Mesendoderm (in vitro differentiated cells): Measurements from ENCODE around the gene SORCS2.

Source experiments
- DNase-seq: peaks from one replicate; pipeline ENCODE4 v3.0.0; 2013
- H2AK5ac ChIP-seq: 2 replicates; pipeline ENCODE4 v1.6.1; 2013; ENCODE audit warnings: low read length, inconsistent platforms
- H2BK120ac ChIP-seq: 2 replicates; pipeline ENCODE4 v1.6.1; 2013; ENCODE audit warnings: low read depth, mild to moderate bottlenecking, low read length, moderate library complexity, mixed read lengths
- H2BK15ac ChIP-seq: replicated peaks from 2 replicates; pipeline ENCODE4 v1.6.1; 2013; ENCODE audit warnings: low read depth, mild to moderate bottlenecking, moderate library complexity
- H2BK5ac ChIP-seq: 2 replicates; pipeline ENCODE4 v1.6.1; 2013; ENCODE audit warnings: low read length, inconsistent platforms
- H3K18ac ChIP-seq: 2 replicates; pipeline ENCODE4 v1.6.1; 2013; ENCODE audit warnings: mild to moderate bottlenecking, low read length, mixed read lengths
- H3K23ac ChIP-seq: one replicate; pipeline ENCODE4 v1.6.1; 2013; ENCODE audit warnings: low read length
- H3K27ac ChIP-seq: 2 replicates; pipeline ENCODE4 v1.5.1; 2013; ENCODE audit warnings: low read depth, mild to moderate bottlenecking, inconsistent platforms, low read length, moderate library complexity
- H3K27me3 ChIP-seq: 2 replicates; pipeline ENCODE4 v1.6.1; 2013; ENCODE audit warnings: low read length, control low read depth, mild to moderate bottlenecking, inconsistent platforms; ENCODE audit not compliant: insufficient read depth, poor library complexity
- H3K36me3 ChIP-seq: 2 replicates; pipeline ENCODE4 v1.6.1; 2013; ENCODE audit warnings: low read length, inconsistent platforms; ENCODE audit not compliant: control insufficient read depth, insufficient read depth
- H3K4ac ChIP-seq: one replicate; pipeline ENCODE4 v1.6.1; 2013; ENCODE audit warnings: low read depth, mild to moderate bottlenecking, low read length, moderate library complexity
- H3K4me1 ChIP-seq: 2 replicates; pipeline ENCODE4 v1.6.1; 2013; ENCODE audit warnings: low read depth, low read length, inconsistent platforms; ENCODE audit not compliant: control insufficient read depth
- H3K4me2 ChIP-seq: 2 replicates; pipeline ENCODE4 v1.6.1; 2013; ENCODE audit warnings: low read length
- H3K4me3 ChIP-seq: 2 replicates; pipeline ENCODE4 v1.5.1; 2013; ENCODE audit warnings: mild to moderate bottlenecking, low read length
- H3K56ac ChIP-seq: one replicate; pipeline ENCODE4 v1.6.1; 2013; ENCODE audit warnings: low read length
- H3K79me1 ChIP-seq: 2 replicates; pipeline ENCODE4 v1.6.1; 2013; ENCODE audit warnings: low read length, inconsistent platforms
- H3K79me2 ChIP-seq: 2 replicates; pipeline ENCODE4 v1.6.1; 2013; ENCODE audit warnings: mild to moderate bottlenecking, low read length; ENCODE audit not compliant: control insufficient read depth, insufficient read depth
- H3K9ac ChIP-seq: 2 replicates; pipeline ENCODE4 v1.6.1; 2013; ENCODE audit warnings: low read length, inconsistent platforms
- H4K5ac ChIP-seq: one replicate; pipeline ENCODE4 v1.6.1; 2013; ENCODE audit warnings: low read length
- H4K8ac ChIP-seq: one replicate; pipeline ENCODE4 v1.6.1; 2013; ENCODE audit warnings: low read depth, mild to moderate bottlenecking, control low read depth, low read length, moderate library complexity
- WGBS: extraction: QIAGEN DNeasy Blood & Tissue Kit; methylation state at CpG from one replicate; pipeline ENCODE4 v1.1.7; 2013; ENCODE audit warnings: low lambda C conversion rate, missing lambda C conversion rate; ENCODE audit not compliant: insufficient coverage; ENCODE audit errors: extremely low coverage; 5-methylcytosine and 5-hydroxymethylcytosine counted together

SORCS2 gene

DNA sequence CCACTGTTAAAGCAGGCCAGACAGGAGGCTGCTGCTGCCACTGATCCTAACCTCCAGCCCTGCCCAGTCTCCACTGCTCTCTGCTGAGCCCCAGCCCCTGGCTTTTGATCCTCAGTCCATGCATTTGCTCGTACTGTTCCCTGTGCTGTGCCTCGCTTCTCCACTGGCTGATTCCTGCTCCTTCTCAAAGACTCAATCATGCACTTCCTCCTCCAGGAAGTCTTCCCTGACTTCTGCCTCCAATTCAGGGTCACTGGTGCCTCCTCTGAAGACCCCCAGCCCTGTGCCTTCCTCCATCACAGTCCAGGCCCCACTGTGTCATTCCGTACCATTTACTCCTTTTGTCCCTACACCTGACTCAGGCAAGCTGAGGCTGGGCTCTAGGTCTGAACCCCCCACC is 473.0 kb downstream of the SORCS2 start:
- Histone ChIP-seq H3K79me1 (no peaks in the 10 kb centered on the region), H3K27ac (no peak overlapping the region), H2BK15ac (no peak overlapping the region), H3K56ac (no peak overlapping the region), H4K5ac (no peak overlapping the region), H3K4ac (no peak overlapping the region), H3K4me1 (no peaks in the 10 kb centered on the region), H3K4me3 (no peak overlapping the region), H2BK5ac (no peak overlapping the region), H3K79me2 (no peaks in the 10 kb centered on the region), H3K18ac (no peak overlapping the region), H3K9ac (no peak overlapping the region), H2BK120ac (no peak overlapping the region), H3K23ac (no peak overlapping the region), H2AK5ac (no peak overlapping the region), H3K27me3 (no peaks in the 10 kb centered on the region), H3K36me3 (no peaks in the 10 kb centered on the region), H3K4me2 (no peak overlapping the region), H4K8ac (no peak overlapping the region)
- WGBS: no CpG with 5 or more reads among the region's 3 CpGs
- no peak for DNase-seq

DNA sequence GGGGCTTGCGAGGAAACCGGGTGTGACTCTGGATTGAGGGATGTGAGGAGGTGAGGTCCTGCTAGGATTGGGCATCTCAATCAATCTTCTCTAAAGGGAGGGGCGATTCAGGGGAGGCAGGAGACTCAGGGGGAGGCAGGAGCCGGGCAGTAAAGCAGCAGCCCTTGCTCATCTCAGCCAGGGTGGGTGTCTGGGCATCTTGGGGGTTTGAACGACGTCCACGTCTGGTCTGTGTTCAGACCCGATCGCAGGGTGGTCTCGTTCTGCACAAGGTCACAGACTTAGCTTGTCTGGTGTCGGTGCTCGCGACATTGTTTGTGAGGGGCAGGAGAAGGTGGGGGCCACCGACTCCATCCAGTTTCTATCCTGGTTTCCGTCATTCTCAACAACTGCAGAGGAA is 473.7 kb downstream of the SORCS2 start:
- DNase-seq: no peak
- no CpG with 5 or more reads among the region's 15 CpGs for WGBS
- no peak overlapping the region for H3K4me3 ChIP-seq
- no peaks in the 10 kb centered on the region for H3K79me1 ChIP-seq
- H3K4me1 ChIP-seq: no peaks in the 10 kb centered on the region
- no peak overlapping the region for H3K4me2 ChIP-seq
- no peak overlapping the region for H4K5ac ChIP-seq
- H3K27ac ChIP-seq: no peak overlapping the region
- no peak overlapping the region for H3K9ac ChIP-seq
- no peak overlapping the region for H2BK15ac ChIP-seq
- H3K23ac ChIP-seq: no peak overlapping the region
- H3K36me3 ChIP-seq: no peaks in the 10 kb centered on the region
- no peak overlapping the region for H2AK5ac ChIP-seq
- no peak overlapping the region for H2BK120ac ChIP-seq
- H3K27me3 ChIP-seq: no peaks in the 10 kb centered on the region
- no peak overlapping the region for H3K4ac ChIP-seq
- H3K18ac ChIP-seq: no peak overlapping the region
- no peak overlapping the region for H2BK5ac ChIP-seq
- H4K8ac ChIP-seq: no peak overlapping the region
- H3K79me2 ChIP-seq: no peaks in the 10 kb centered on the region
- H3K56ac ChIP-seq: no peak overlapping the region

DNA sequence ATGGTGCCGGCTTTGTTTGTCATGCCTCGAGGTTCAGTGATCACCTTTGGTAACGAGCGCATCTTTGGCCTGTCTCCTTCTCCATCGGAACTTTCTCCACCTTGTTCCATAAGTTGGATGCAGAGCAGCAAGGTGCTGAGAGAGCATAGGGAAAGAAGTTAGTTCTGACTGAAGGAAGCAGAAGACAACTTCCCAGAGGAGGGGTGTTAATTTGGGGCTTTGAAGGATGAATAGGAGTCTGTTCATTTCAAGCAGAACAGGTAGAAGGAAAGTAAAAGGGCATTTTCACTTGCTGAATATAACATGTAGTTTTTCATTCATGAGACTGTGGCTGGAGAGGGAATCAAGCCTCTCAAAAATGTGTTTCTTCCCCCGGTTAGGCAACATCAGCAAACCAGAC is 474.4 kb downstream of the SORCS2 start:
- H2BK5ac ChIP-seq: no peak overlapping the region
- H4K8ac ChIP-seq: no peak overlapping the region
- no peaks in the 10 kb centered on the region for H3K36me3 ChIP-seq
- no peaks in the 10 kb centered on the region for H3K4me1 ChIP-seq
- H2BK120ac ChIP-seq: no peak overlapping the region
- H3K27ac ChIP-seq: no peak overlapping the region
- WGBS: no CpG with 5 or more reads among the region's 6 CpGs
- no peak overlapping the region for H2BK15ac ChIP-seq
- H3K79me1 ChIP-seq: no peaks in the 10 kb centered on the region
- no peak overlapping the region for H4K5ac ChIP-seq
- H3K18ac ChIP-seq: no peak overlapping the region
- no peak overlapping the region for H3K23ac ChIP-seq
- no peak overlapping the region for H3K4ac ChIP-seq
- DNase-seq: no peak
- no peak overlapping the region for H3K9ac ChIP-seq
- no peaks in the 10 kb centered on the region for H3K79me2 ChIP-seq
- no peak overlapping the region for H2AK5ac ChIP-seq
- no peaks in the 10 kb centered on the region for H3K27me3 ChIP-seq
- no peak overlapping the region for H3K4me3 ChIP-seq
- H3K56ac ChIP-seq: no peak overlapping the region
- no peak overlapping the region for H3K4me2 ChIP-seq

DNA sequence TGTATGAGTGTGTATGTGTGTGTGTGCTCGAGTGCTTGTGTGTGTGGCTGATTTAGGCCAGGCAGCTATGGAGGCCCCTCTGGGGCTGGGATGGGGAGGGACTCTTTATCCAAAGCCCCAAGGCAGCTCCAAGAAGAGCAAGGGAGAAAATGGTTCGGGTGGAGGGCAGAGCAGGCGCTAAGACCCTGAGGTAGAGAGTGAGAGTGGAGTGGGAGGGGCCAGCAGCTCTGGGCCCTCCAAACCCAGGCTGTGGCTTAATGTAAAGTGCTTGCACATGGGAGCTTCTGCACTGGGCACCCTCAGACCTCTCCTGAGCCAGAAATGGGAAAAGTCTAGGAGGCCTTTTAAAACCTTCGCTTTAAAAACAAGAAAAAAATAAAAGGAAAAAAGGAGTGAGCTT is 475.9 kb downstream of the SORCS2 start:
- Histone ChIP-seq H2AK5ac (no peak overlapping the region), H3K4me1 (no peaks in the 10 kb centered on the region), H2BK5ac (no peak overlapping the region), H2BK120ac (no peak overlapping the region), H3K18ac (no peak overlapping the region), H2BK15ac (no peak overlapping the region), H3K9ac (no peak overlapping the region), H3K79me1 (no peaks in the 10 kb centered on the region), H3K4ac (no peak overlapping the region), H3K4me3 (no peak overlapping the region), H3K23ac (no peak overlapping the region), H3K27ac (no peak overlapping the region), H3K27me3 (no peaks in the 10 kb centered on the region), H3K79me2 (no peaks in the 10 kb centered on the region), H4K8ac (no peak overlapping the region), H3K4me2 (no peak overlapping the region), H3K36me3 (no peaks in the 10 kb centered on the region), H4K5ac (no peak overlapping the region), H3K56ac (no peak overlapping the region)
- no peak for DNase-seq
- WGBS: no CpG with 5 or more reads among the region's 4 CpGs

DNA sequence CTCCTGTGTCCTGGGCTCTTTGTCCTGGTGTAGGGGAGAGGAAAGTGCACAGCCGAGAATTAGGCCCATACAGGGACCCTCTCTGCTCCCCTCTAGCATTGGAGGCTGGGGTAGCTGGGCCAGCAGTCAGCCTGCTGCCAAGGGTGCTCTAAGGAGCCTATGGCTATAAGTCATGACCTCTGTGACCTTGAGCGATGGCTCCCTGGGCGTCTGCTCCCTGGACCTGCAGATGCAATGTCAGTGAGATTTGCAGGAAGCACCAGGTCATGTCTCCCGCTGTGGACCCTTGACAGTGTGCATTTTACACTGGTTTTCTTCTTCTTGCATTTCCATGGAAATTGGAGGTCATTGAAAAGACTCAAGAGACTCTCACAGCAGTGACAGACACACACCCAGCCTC is 476.5 kb downstream of the SORCS2 start:
- H3K9ac ChIP-seq: no peak overlapping the region
- no peak overlapping the region for H3K4ac ChIP-seq
- no peaks in the 10 kb centered on the region for H3K4me1 ChIP-seq
- H3K23ac ChIP-seq: no peak overlapping the region
- H3K27me3 ChIP-seq: no peaks in the 10 kb centered on the region
- H3K56ac ChIP-seq: no peak overlapping the region
- no peak overlapping the region for H3K27ac ChIP-seq
- H2AK5ac ChIP-seq: no peak overlapping the region
- no peak overlapping the region for H3K4me3 ChIP-seq
- H3K79me1 ChIP-seq: no peaks in the 10 kb centered on the region
- WGBS: no CpG with 5 or more reads among the region's 4 CpGs
- no peak overlapping the region for H3K18ac ChIP-seq
- no peak for DNase-seq
- H2BK5ac ChIP-seq: no peak overlapping the region
- no peaks in the 10 kb centered on the region for H3K79me2 ChIP-seq
- no peak overlapping the region for H4K5ac ChIP-seq
- H4K8ac ChIP-seq: no peak overlapping the region
- H2BK15ac ChIP-seq: no peak overlapping the region
- no peaks in the 10 kb centered on the region for H3K36me3 ChIP-seq
- no peak overlapping the region for H2BK120ac ChIP-seq
- no peak overlapping the region for H3K4me2 ChIP-seq

DNA sequence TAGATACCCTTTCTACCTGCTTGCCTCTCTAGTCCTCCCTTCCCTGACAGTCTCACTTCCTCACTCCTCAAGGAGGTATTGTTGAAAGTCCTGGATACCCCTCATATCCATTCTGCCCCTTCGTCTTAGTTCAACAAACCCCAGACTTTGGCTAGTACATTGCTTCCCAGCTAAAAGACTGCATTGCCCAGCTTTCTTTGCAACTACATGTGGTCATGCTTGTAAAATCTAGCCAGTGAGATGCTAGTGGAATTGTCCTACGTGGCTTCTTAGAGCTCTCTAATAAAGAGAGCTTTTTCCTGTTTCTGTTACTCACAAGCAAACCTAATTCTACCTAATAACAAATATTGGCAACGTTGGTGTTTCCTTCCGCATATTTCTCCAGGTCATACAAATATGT is 480.3 kb downstream of the SORCS2 start:
- Histone ChIP-seq H3K4me2 (no peak overlapping the region), H3K4me3 (no peak overlapping the region), H3K27me3 (no peaks in the 10 kb centered on the region), H3K23ac (no peak overlapping the region), H3K27ac (no peak overlapping the region), H3K79me2 (no peaks in the 10 kb centered on the region), H2BK5ac (no peak overlapping the region), H4K5ac (no peak overlapping the region), H3K18ac (no peak overlapping the region), H4K8ac (no peak overlapping the region), H3K9ac (no peak overlapping the region), H3K4me1 (no peaks in the 10 kb centered on the region), H2BK120ac (no peak overlapping the region), H3K79me1 (no peaks in the 10 kb centered on the region), H2AK5ac (no peak overlapping the region), H2BK15ac (no peak overlapping the region), H3K56ac (no peak overlapping the region), H3K36me3 (no peaks in the 10 kb centered on the region), H3K4ac (no peak overlapping the region)
- WGBS: no CpG with 5 or more reads among the region's 4 CpGs
- no peak for DNase-seq
